Measurements from ENCODE around the gene ANTXRL.
"Not testable (repeated sequence)": the region's sequence is repeated elsewhere in the genome, so short reads cannot be mapped to it uniquely, and the experiment has no call there.

ANTXRL gene

GRCh38 chr10:46299536-46300369, 13.0 kb downstream of the ANTXRL start:
- no peaks in the 10 kb centered on the region for H3K36me3 ChIP-seq (ENCODE audit: control insufficient read depth in 1 of 2, insufficient read depth in 2 of 2, low read length in 2 of 2)
- no peak overlapping the region for H3K18ac ChIP-seq (ENCODE audit: low read length)
- H3K4ac ChIP-seq (ENCODE audit: low read depth, low read length), result no peak overlapping the region
- no peak overlapping the region for H3K4me2 ChIP-seq (ENCODE audit: low read length)
- H3K4me1 ChIP-seq (ENCODE audit: control insufficient read depth in 1 of 2, insufficient read depth in 2 of 2, low read length in 2 of 2), result peaks cover 7 to 9% of the 10 kb centered on the region in 2 experiments
- no peaks in the 10 kb centered on the region for H3K27me3 ChIP-seq (ENCODE audit: insufficient read depth, low read length)
- H2AK5ac ChIP-seq (ENCODE audit: low read length), result peak overlapping the region; percentile 34
- H3K9me3 ChIP-seq (ENCODE audit: insufficient read depth, low read depth, low read length), result peaks cover 3% of the 10 kb centered on the region
- H2BK5ac ChIP-seq (ENCODE audit: low read depth, low read length, poor library complexity), result no peak overlapping the region
- no peak overlapping the region for H3K27ac ChIP-seq (ENCODE audit: low read depth, low read length)
- no peak overlapping the region for H3K23ac ChIP-seq (ENCODE audit: low read length)
- no peak overlapping the region for H2AFZ ChIP-seq (ENCODE audit: insufficient read depth, low read length, poor library complexity)
- H2BK12ac ChIP-seq (ENCODE audit: low read length), result no peak overlapping the region
- H3K9ac ChIP-seq (ENCODE audit: low read length), result no peak overlapping the region
- H2BK120ac ChIP-seq (ENCODE audit: insufficient read depth, low read length, poor library complexity), result no peak overlapping the region
- no CpG with 5 or more reads among the region's 20 CpGs for WGBS (ENCODE audit: extremely low coverage, insufficient coverage, insufficient read length)
- peak overlapping the region; percentile 10 for H3K4me3 ChIP-seq (ENCODE audit: low read depth, low read length)
- no peak overlapping the region for H4K8ac ChIP-seq (ENCODE audit: low read depth, low read length)
- H3K79me2 ChIP-seq (ENCODE audit: control insufficient read depth, insufficient read depth, low read length, poor library complexity), result peaks cover 2% of the 10 kb centered on the region
- H3K79me1 ChIP-seq (ENCODE audit: low read length), result peaks cover 2% of the 10 kb centered on the region
- no peak for DNase-seq
- no peak overlapping the region for H3K14ac ChIP-seq (ENCODE audit: low read length)
- H4K12ac ChIP-seq (ENCODE audit: low read depth, low read length), result no peak overlapping the region
- H4K91ac ChIP-seq (ENCODE audit: low read depth, low read length), result no peak overlapping the region

- not testable (repeated sequence) for H3K4me1 ChIP-seq (ENCODE audit: control insufficient read depth in 1 of 2, insufficient read depth in 2 of 2, low read length in 2 of 2); H3K4ac ChIP-seq (ENCODE audit: low read depth, low read length); H3K23ac ChIP-seq (ENCODE audit: low read length); DNase-seq; H3K4me3 ChIP-seq (ENCODE audit: low read depth, low read length); H2BK5ac ChIP-seq (ENCODE audit: low read depth, low read length, poor library complexity); H2AK5ac ChIP-seq (ENCODE audit: low read length); H2AFZ ChIP-seq (ENCODE audit: insufficient read depth, low read length, poor library complexity); H3K18ac ChIP-seq (ENCODE audit: low read length); H3K36me3 ChIP-seq (ENCODE audit: control insufficient read depth in 1 of 2, insufficient read depth in 2 of 2, low read length in 2 of 2); H3K9ac ChIP-seq (ENCODE audit: low read length); H4K91ac ChIP-seq (ENCODE audit: low read depth, low read length); H3K9me3 ChIP-seq (ENCODE audit: insufficient read depth, low read depth, low read length); H3K27me3 ChIP-seq (ENCODE audit: insufficient read depth, low read length); H2BK120ac ChIP-seq (ENCODE audit: insufficient read depth, low read length, poor library complexity); H3K79me1 ChIP-seq (ENCODE audit: low read length); H4K8ac ChIP-seq (ENCODE audit: low read depth, low read length); H3K79me2 ChIP-seq (ENCODE audit: control insufficient read depth, insufficient read depth, low read length, poor library complexity); H3K27ac ChIP-seq (ENCODE audit: low read depth, low read length); H2BK12ac ChIP-seq (ENCODE audit: low read length); H3K14ac ChIP-seq (ENCODE audit: low read length); H3K4me2 ChIP-seq (ENCODE audit: low read length); H4K12ac ChIP-seq (ENCODE audit: low read depth, low read length)
- WGBS (ENCODE audit: extremely low coverage, insufficient coverage, insufficient read length), result no CpG with 5 or more reads among the region's 3 CpGs
Measured at GRCh38 chr10:46300370-46300711, 13.5 kb downstream of the ANTXRL start.

GRCh38 chr10:46301056-46301645, 14.4 kb downstream of the ANTXRL start:
- WGBS (ENCODE audit: extremely low coverage, insufficient coverage, insufficient read length), result no CpG with 5 or more reads among the region's 5 CpGs
- peak overlapping the region; percentile 25 for H4K91ac ChIP-seq (ENCODE audit: low read depth, low read length)

GRCh38 chr10:46301721-46302479, 15.1 kb downstream of the ANTXRL start:
- no peak overlapping the region for H2BK12ac ChIP-seq (ENCODE audit: low read length)
- no peak overlapping the region for H2AK5ac ChIP-seq (ENCODE audit: low read length)
- H3K18ac ChIP-seq (ENCODE audit: low read length), result no peak overlapping the region
- no peaks in the 10 kb centered on the region for H3K27me3 ChIP-seq (ENCODE audit: insufficient read depth, low read length)
- H4K12ac ChIP-seq (ENCODE audit: low read depth, low read length), result no peak overlapping the region
- H3K4me1 ChIP-seq (ENCODE audit: control insufficient read depth in 1 of 2, insufficient read depth in 2 of 2, low read length in 2 of 2), result peaks cover 3% of the 10 kb centered on the region in 2 experiments
- H3K14ac ChIP-seq (ENCODE audit: low read length), result peak overlapping the region; percentile 8
- H3K23ac ChIP-seq (ENCODE audit: low read length), result no peak overlapping the region
- no peak overlapping the region for H3K9ac ChIP-seq (ENCODE audit: low read length)
- H3K4me3 ChIP-seq (ENCODE audit: low read depth, low read length), result no peak overlapping the region
- WGBS (ENCODE audit: extremely low coverage, insufficient coverage, insufficient read length), result no CpG with 5 or more reads among the region's 13 CpGs
- no peaks in the 10 kb centered on the region for H3K36me3 ChIP-seq (ENCODE audit: control insufficient read depth in 1 of 2, insufficient read depth in 2 of 2, low read length in 2 of 2)
- H2BK5ac ChIP-seq (ENCODE audit: low read depth, low read length, poor library complexity), result no peak overlapping the region
- no peak overlapping the region for H3K4me2 ChIP-seq (ENCODE audit: low read length)
- H3K79me2 ChIP-seq (ENCODE audit: control insufficient read depth, insufficient read depth, low read length, poor library complexity), result no peaks in the 10 kb centered on the region
- DNase-seq, result no peak
- H4K91ac ChIP-seq (ENCODE audit: low read depth, low read length), result no peak overlapping the region
- no peak overlapping the region for H2AFZ ChIP-seq (ENCODE audit: insufficient read depth, low read length, poor library complexity)
- H3K9me3 ChIP-seq (ENCODE audit: insufficient read depth, low read depth, low read length), result peaks cover 3% of the 10 kb centered on the region
- no peak overlapping the region for H3K27ac ChIP-seq (ENCODE audit: low read depth, low read length)
- H2BK120ac ChIP-seq (ENCODE audit: insufficient read depth, low read length, poor library complexity), result no peak overlapping the region
- H4K8ac ChIP-seq (ENCODE audit: low read depth, low read length), result no peak overlapping the region
- H3K4ac ChIP-seq (ENCODE audit: low read depth, low read length), result no peak overlapping the region
- no peaks in the 10 kb centered on the region for H3K79me1 ChIP-seq (ENCODE audit: low read length)

More at GRCh38 chr10:46301056-46301645, 14.4 kb downstream of the ANTXRL start:
- H3K14ac ChIP-seq (ENCODE audit: low read length), result peak overlapping the region; percentile 3
- H2BK120ac ChIP-seq (ENCODE audit: insufficient read depth, low read length, poor library complexity), result no peak overlapping the region
- no peak overlapping the region for H3K4me3 ChIP-seq (ENCODE audit: low read depth, low read length)
- H3K4ac ChIP-seq (ENCODE audit: low read depth, low read length), result no peak overlapping the region
- H3K18ac ChIP-seq (ENCODE audit: low read length), result no peak overlapping the region
- no peaks in the 10 kb centered on the region for H3K27me3 ChIP-seq (ENCODE audit: insufficient read depth, low read length)
- H3K36me3 ChIP-seq (ENCODE audit: control insufficient read depth in 1 of 2, insufficient read depth in 2 of 2, low read length in 2 of 2), result no peaks in the 10 kb centered on the region
- peaks cover 3% of the 10 kb centered on the region for H3K9me3 ChIP-seq (ENCODE audit: insufficient read depth, low read depth, low read length)
- no peak for DNase-seq
- no peak overlapping the region for H4K12ac ChIP-seq (ENCODE audit: low read depth, low read length)
- H3K9ac ChIP-seq (ENCODE audit: low read length), result no peak overlapping the region
- H2BK12ac ChIP-seq (ENCODE audit: low read length), result no peak overlapping the region
- no peak overlapping the region for H2AFZ ChIP-seq (ENCODE audit: insufficient read depth, low read length, poor library complexity)
- no peaks in the 10 kb centered on the region for H3K79me1 ChIP-seq (ENCODE audit: low read length)
- H4K8ac ChIP-seq (ENCODE audit: low read depth, low read length), result no peak overlapping the region
- H3K4me1 ChIP-seq (ENCODE audit: control insufficient read depth in 1 of 2, insufficient read depth in 2 of 2, low read length in 2 of 2), result peaks cover 7 to 9% of the 10 kb centered on the region in 2 experiments
- H3K79me2 ChIP-seq (ENCODE audit: control insufficient read depth, insufficient read depth, low read length, poor library complexity), result peaks cover 2% of the 10 kb centered on the region
- peak overlapping the region; percentile 7 for H2AK5ac ChIP-seq (ENCODE audit: low read length)
- no peak overlapping the region for H2BK5ac ChIP-seq (ENCODE audit: low read depth, low read length, poor library complexity)
- H3K4me2 ChIP-seq (ENCODE audit: low read length), result no peak overlapping the region
- H3K27ac ChIP-seq (ENCODE audit: low read depth, low read length), result no peak overlapping the region
- H3K23ac ChIP-seq (ENCODE audit: low read length), result no peak overlapping the region

Measured in trophoblast cell (in vitro differentiated cells and primary cell).